Suprapubic skin (tissue), 3 donors: ENCODE measurements around the gene WWC1.

ENCODE experiments used
- CTCF ChIP-seq, 2 donors: fragments of 200-600 bp in 1 of 2; fragments of 450-650 bp in 1 of 2; sonication (generic) in 1 of 2; IDR thresholded peaks; one replicate each; pipeline ENCODE4 v1.5.1; 2016 to 2019; ENCODE audit warnings: antibody characterized with exemption in 2 of 2, mild to moderate bottlenecking in 1 of 2, moderate library complexity in 1 of 2
- EP300 ChIP-seq: sonication (generic); formaldehyde crosslinking; IDR thresholded peaks from one replicate; pipeline ENCODE4 v1.6.1; 2017; ENCODE audit warnings: antibody characterized with exemption
- POLR2A ChIP-seq, 2 donors: fragments of 450-650 bp; IDR thresholded peaks; one replicate each; pipeline ENCODE4 v1.6.1; 2017; ENCODE audit warnings: antibody characterized with exemption in 2 of 2, mild to moderate bottlenecking in 2 of 2, moderate library complexity in 2 of 2

DNA sequence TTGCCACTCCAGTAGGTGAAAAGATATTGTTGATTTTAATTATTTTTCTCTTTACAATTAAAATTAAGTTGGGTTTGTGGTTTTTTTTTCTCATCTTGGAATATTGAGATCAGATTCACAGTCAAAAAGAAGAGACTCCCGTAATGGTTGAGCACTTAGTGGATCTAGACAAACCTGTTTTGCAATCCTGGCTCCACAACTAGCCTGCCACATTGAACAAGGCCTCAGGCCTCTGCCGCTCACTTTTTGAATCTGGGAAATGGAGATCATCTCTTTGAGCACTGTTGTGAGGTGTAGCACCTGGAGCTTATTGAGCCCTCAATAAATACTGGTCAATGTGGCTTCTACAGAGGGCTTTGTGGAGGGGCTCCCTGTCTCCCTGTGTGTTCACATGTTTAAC lies 157.7 kb downstream of the WWC1 start:
- TF ChIP-seq CTCF (IDR thresholded peaks at IDR 0.05) (no peak), EP300 (no peak), POLR2A (IDR thresholded peaks at IDR 0.05) (no peak)
